GM18909 (cell line): ENCODE measurements around the gene SYNRG.
A peak's percentile ranks its signal among the peaks of the same experiment; 100 is the strongest.

ENCODE experiments used
- ATAC-seq: cut with Tn5 transposase; IDR thresholded peaks from one replicate; pipeline ENCODE4 v1.9.1; 2021; ENCODE audit warnings: mild to moderate bottlenecking; ENCODE audit not compliant: unreplicated experiment, poor library complexity

The SYNRG gene

DNA sequence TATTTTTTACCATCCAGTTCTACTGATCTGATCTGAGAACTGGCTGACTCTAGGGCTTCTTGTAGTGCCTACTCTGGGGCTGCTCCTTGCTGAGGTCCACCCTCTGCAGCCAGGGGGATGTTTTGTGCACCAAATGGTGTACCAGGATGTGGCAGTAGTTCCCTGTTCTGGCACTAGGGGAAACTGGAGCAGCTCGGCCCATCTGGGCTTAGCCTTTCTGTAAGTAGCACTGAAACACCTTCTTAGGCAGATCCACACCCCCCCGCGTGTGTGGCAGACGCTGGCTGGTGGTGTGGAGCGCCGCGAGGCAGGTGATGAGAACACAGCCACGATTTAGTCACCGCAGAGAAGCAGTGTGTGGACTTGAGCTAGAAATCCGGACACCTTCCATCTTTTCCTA is 102.5 kb downstream of the SYNRG start:
- ATAC-seq: no peak

DNA sequence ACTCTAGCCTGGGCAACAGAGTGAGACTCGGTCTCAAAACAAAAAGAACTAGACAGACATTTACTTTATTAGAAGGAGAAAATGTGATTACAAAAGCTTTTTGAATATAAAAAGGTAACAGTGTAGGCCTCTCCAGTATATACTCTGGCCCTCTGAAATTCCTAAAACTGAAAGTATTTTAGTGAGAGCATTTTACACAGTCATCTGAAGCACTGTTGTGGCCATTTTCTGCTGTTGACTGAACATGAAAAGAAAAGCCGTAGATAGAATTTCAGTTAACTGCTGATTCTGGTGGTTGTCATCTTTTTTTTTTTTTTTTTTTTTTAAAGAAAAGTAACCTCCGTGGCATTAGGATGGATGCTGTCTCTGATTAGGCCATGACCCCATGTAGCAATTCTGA is 103.9 kb downstream of the SYNRG start:
- no peak for ATAC-seq

DNA sequence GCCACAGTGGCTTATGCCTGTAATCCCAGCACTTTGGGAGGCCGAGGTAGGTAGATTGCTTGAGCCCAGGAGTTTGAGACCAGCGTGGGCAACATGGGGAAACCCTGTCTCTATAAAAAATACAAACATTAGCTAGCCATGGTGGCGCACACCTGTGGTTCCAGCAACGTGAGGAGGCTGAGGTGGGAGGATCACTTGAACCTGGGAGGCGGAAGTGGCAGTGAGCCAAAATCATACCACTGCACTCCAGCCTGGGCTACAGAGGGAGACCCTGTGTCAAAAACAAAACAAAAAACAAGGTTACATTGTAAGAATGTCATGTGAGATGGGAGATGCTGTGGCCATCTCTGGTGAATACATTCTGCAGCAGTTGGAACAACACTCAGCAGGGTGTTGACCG is 106.1 kb downstream of the SYNRG start:
- ATAC-seq: no peak

DNA sequence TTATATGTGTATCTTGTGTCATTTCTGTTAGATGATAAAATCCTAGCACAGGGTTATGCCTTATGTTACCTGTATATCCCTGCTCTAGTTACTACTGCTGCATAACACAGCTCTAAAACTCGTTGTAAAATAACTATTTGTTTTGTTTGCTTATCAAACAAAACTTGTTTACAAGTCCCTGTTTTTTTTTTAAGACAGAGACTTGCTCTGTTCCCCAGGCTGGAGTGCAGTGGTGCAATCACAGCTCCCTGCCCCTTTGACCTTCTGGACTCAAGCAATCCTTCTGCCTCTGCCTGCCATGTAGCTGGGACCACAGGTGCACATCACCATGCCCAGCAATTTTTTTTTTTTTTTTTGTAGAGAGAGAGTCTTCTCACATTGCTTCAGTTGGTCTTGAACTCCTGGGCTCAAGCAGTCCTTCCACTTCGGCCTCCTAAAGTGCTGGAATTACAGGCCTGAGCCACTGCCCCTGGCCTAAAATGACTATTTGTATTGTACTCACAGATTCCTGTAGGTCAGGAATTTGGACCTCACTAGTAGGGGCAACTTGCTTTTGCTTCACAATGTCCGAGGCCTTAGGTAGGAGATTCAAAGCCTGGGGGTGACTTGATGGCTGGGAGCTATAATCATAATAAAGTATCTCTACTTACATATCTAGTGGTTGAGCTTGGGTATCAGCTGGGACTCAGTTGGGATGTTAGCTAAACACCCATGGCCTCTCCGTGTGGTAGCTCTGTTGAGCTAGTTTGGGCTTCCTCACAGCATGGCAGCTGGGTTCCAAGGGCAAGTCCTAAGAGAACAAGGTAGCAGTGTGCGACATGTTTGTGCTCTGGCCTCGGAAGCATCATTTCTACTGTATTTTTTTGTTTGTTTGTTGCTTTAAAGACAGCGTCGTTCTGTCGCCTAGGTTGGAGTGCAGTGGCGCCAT is 106.9 kb downstream of the SYNRG start:
- ATAC-seq: no peak

DNA sequence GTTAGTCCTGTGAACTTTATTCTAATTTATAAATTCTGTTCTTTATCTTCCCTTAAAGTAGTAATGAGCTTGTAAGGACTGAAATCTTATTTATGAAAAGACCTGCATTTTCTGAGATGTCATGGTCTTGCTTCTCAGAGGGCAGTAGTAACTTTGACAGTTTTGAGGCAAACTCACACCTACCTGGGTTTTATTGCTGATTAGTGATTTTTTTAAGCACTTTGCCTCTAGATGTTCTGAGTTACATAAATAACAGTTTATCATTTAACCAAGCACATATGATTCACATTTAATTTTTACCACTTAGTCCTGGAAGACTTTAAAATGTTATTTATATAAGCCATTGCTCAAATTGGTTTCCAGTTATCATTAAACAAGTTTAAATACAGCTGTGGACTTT is 108.8 kb downstream of the SYNRG start:
- no peak for ATAC-seq

DNA sequence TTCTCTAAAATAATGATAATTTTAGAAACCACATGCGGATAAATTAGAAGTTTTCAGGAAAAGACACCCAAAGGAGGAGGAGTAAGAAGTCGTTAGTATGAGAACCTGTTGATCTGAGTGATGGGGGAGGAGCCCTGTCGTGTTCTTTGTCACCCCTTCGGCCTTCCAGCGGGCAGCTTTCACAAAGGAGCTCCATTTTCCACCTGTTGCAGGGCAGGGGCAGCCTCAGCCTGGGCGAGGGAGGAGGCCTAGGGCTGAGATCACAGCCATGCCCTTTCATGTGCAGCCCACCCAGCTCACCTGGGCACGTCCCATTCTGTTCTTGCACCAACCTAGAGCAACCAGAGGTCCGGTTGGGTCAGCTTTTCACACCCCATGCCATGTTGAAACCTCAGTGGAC is 114.2 kb downstream of the SYNRG start:
- ATAC-seq: no peak

DNA sequence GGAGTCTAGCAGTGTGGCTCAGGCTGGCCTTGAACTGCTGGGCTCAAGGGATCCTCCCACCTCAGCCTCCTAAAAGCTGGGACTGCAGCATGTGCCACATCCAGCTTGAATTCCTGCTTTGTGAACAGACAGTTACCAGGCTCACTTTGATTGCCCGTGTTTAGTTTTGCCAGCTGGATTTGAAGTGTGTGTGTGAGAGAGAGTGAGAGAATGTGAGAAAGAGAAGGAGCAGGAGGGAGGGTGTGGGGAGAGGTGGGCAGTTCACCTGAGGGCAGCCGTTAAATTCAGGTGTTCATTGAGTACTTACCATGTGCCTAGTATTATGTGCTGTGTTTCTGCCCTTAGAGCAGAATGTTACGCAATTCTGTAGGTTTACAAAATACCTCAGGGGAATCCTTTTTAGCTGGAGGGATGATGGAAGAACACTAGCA is 114.8 kb downstream of the SYNRG start:
- no peak for ATAC-seq

DNA sequence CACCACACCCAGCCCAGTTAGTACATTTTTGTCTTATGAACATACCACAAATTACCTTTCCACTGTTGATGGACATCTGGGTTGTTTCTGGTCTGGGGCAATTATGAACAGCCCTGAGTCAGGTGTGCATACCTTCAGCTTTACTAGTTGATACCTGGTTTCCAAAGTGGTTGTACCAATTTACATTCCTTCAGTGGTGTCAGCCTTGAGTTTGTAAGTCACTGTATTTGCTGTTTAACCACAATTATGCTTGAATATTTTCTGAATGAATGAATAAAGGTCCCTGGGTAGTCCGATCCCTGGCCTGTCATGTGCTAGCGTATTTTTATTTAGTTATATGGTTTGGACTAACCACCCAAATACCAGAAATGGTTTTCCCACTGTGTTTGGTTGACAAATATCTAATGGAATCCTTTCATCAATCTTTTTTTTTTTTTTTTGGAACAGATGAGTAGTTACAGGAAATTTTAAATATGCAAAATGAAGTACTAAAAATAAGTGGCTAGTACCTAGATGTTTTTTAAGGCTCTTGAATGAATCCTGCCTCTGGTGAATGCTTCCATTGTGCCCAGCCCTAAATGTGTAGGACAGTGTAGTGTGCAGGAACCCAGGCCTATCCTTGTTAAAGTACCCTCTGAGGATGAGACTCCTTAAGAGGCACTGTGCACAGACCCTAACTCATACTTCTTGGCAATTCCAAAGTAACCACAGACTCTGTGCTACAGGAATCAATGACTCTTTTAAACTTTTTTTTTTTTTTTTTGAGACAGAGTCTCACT is 115.8 kb downstream of the SYNRG start:
- no peak for ATAC-seq

DNA sequence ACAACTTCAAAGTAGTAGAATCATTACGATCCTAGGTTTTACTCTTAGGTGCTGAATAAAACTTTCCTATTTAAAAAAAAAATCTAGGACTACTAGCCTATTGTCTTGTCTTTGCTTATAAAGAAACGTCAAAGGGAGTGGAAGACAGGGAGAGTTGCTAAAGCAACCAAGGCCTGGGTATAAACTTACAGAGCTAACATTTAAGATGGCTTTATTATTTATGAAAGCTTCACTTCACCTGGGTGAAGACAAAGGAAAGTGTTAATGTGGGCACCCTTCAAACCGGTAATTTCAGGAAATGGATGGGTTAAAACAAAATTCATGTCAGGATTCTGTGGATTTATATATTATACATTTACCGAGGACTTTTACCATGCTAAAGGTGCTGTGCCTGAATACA is 117.1 kb downstream of the SYNRG start:
- no peak for ATAC-seq

DNA sequence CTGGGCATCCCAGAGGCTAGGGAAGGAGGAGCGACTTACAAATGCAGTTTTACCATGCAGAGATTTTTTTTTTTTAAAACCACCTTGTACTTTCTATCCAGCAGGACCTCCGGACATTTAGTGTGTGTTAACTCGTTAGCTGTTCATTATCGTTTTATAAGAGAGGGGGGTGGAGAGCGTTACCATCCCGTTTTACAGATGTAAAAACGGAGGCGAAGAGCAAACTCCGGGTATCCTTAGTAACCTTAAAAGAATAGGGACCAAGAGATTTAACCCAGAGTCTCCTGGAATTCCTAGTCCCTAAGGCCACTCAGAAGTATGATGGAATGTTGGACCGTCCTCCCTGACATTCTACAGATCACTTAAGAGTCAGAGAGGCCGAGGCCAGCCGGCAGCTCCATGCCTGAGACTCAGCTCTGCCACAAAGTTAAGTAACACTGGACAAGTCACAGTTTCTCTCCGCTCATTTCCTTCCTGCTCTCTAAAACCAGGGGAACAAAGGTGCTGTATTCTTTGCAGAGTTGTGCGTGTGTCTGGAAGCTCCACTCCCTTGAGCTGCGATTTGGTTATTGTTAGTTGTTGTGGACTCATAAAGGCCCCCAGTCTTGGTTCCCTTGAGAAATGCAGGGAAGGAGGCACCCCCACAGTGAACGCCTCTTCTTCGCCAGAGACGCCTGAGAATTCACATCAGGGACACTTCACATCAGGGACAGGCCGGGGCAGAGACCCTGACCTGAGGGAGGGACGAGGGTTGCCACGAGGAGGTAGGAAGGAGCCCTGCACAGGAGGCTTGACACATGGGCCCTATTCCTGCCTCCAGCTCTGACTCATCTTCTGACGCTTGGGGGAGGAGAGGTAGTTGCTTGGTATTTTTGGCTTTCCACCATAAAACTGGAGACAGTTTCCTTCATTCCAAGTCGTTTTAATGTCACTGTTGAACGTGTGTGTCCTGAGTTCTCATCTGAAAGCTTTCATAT is 118.3 kb downstream of the SYNRG start:
- no peak for ATAC-seq

DNA sequence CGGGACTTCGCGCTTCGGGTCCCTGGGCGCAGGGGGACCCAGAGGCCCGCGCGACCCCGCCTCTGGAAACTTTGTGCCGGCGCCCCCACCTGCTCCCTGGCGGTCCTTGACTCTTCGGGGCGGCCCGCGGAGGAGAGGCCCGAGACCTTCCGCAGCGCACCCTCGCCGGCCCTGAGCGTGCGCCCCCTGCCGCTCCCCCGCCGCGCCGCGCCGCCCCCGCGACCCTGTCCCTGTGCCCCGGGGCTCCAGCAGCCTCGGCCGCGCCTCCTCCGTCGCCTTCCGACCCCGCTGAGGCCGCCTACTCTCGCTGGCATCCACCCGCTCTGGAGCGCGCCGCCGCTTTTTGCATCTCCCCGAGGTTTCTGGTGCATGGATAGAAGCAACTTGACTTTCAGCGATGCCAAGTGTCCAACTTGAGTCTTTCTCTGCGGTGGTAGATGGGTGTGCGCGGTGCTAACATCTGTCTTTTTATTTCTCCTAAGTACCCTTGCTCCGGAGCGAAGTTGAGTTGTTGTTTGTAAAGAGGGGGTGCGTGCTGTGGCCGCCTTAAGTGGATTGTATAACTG is 119.1 kb downstream of the SYNRG start:
- peak; percentile 67 for ATAC-seq

DNA sequence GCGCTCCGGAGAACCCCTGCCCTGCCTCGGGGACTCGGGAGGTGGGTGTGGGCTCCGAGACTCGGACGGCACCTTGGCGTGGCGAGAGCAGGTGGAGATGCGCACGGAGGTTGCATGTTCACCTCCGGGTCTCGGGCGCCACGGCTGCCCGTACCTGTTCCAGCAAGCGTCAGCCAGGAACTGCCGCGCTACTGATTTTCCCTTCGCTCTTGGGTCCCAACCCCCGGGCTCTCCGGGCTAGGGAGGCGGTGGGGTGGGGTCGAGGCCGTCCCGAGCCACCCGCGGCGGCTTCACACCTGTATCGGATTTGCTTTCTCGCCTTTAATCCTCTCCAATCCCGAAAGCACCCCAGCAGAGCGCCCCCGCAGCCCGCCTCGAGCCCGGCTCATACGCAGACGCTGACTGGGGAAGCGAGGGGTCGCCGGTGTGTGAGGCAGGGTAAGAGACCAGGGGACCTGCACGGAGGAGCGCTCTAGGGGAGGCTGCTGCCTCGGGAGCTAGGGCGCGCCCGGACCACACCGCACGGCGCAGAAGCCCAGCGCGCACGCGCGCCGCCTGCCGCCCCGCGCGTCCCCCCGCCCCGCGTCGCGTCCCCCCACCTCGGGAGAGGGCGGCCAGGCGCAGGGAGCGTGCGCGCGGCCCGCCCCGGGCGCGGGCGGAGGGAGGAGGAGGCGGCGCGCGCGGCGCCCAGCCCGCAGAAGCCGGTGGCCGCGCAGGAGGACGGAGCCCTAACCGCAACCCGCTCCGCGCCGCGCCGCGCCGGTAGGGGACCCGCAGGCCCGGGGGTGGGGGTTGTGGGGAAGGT is 119.8 kb downstream of the SYNRG start, which contains the start of gene DUSP14:
Gene DUSP14 (plus strand): TSS at position 695 of the 805 bp plus-strand sequence. CDS start 22,382 bp downstream, outside the sequence.
- ATAC-seq: peak; percentile 59

DNA sequence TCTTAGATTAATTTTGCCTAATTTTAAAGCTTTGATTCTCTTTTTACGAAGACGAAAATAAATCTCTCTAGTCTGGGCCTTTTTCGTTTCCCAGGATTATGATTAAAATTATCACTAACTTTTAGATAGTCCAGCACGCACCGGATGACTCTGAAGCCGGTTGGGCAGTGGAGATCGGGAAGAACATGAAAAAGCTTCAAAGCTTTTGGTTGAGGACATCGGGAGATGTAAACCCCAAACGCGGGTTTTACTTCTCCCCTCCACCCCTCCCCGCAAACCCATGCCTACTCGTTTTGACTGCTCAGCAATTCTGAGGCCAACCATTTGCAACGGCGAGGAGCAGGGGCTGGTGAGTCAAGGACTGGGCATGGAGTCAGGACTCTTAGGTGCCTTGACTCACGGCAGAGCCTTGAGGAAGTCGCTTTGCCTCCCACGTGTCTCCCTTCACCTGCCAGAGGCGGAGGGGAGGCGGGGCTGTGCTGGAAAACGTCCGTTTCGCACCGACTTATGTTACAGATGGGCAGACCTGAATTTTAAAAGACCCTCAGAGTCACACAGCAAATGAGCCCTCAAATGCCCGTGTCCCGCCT is 120.5 kb downstream of the SYNRG start:
- ATAC-seq: peak; percentile 16

DNA sequence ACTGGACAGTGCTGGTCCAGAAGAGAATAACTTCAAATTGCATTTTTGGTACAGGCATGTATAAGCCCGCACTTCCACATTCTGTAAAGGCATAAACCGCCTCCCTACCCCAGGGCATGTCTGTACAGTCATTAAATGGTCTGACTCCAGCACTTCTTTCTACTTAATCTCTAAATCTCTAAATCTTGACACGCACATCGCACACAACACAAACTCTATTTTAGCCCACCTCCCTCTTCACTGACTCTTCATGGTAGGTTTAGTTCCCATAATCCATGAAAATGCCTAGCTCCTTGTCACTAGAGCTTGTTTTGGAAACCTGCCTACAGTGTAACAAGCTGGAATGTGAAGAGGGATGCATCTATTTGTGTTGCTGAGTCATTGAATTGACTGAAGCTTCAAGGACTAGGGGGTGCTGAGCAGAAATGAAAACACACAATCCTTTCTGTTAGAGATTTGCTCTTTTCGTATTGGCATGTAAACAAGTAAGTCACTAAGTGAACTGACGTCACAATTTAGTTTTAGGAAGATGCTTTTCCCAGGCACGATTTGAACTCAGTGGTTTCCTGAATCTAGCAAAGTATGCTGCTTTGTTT is 121.1 kb downstream of the SYNRG start:
- ATAC-seq: no peak

DNA sequence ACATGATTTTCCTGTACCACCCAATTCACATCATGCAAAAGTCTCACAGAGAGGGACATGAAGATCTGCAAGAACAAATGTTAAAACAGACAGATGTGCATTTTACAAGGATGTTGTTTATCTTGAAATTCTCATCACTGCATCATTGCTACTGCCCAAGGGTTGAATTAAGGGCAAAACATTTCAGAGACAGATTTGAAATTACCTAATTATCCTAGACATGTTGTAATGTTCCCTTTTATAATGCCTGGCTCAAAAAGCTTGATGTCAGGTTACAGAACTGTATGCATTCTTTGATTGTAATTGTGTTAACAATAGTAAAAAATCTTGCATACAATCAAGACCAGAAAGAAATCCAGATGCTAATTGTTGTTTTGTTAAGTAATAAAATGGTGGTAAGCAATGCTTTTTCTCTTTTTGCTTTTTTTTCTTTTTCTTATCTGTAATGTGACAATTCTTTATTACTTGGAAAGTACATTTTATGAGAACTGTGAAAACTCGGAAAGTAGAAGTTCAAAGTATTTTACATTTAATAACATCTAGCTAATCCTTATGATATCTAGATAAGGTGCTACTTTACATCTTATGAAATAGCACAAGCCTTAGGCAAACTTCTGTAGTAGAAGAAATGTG is 123.2 kb downstream of the SYNRG start:
- no peak for ATAC-seq

DNA sequence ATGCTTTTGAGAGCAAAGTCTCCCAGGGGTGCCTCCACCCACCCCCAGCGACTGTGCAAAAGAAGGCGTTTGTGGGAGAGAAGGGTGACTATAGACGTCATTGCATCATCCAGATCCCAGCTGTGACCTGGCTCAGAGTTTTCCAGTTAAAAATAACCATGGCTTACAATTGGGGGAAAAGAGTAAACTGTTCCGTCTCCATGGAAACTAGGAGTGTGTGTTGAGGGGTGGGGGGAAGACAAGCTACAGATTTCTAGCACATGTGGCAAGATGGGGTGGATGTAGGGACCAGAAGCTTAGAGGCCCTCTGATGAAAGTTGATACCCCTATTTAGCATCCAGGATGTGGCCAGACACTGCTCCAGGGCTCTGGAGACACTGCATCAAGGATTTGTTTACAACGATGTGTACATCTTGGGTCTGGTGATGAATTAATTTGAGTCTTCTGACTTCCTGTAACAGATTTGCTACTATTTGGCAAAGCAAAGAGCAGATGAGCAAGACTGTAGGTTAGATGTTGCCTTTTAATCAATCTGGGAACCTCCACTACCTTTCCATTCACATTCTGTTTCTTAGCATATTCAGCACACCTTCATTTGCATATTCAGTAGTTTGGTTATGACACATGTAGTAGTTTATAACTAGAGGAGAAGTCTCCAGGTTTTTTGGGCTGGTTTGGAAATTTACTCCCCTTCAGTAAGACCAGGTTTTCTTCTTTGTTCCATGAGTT is 125.7 kb downstream of the SYNRG start:
- no peak for ATAC-seq

DNA sequence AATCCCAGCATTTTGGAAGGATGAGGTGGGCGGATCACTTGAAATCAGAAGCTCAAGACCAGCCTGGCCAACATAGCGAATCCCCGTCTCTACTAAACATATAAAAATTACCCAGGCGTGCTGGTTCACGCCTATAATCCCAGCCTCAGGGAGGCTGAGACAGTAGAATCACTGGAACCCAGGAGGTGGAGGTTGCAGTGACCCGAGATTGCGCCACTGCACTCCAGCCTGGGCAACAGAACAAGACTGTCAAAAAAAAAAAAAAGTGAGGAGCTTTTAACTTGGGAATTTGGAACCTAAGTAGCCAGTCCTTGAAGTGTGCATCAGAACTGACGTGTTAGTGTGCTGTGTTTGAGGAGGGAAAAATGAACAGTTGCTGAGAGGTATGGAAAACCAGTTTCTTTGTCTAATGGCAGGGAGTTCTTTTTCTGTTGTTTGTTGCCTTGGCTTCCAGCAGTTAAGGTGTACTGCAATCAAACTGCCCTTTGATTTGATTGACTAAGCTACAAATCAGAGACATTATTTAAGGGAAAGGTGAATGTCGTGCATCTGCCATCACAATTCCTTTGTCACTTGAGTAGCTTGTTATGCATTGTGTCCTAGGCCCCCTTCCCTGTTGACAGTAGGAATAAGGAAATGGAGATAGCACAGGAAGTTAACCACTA is 128.1 kb downstream of the SYNRG start:
- no peak for ATAC-seq
